Activated B cell treated with CpG ODN at 0.5 μM for 24 hours (primary cell): ENCODE results near the gene CRY1. TPM values are rescaled to one million over a fixed set of nuclear protein-coding genes. Genes with fewer than 3 reads are reported as not detected.

Experiments used
- ATAC-seq: fragments of 200-7000 bp; cut with Tn5 transposase; one replicate; pipeline ENCODE4 v1.10.0; 2021; ENCODE audit warnings: low read depth, mild to moderate bottlenecking, moderate library complexity
- CTCF ChIA-PET: fragments of 350-600 bp; sonication (Branson Sonifier 250); formaldehyde crosslinking; loops from one replicate; lab custom pipeline; 2021; ENCODE audit warnings: antibody characterized with exemption; lab: Charles Lee
- POLR2A ChIA-PET: fragments of 350-600 bp; sonication (Branson Sonifier 250); formaldehyde crosslinking; loops from one replicate; lab custom pipeline; 2021; ENCODE audit warnings: antibody characterized with exemption; lab: Charles Lee
- DNase-seq: peaks from one replicate; pipeline ENCODE4 v3.0.0; 2022
- H3K27ac Mint-ChIP-seq: one replicate; pipeline ENCODE4 v1.8.0; 2020; ENCODE audit warnings: mixed read lengths
- H3K27me3 Mint-ChIP-seq: one replicate; pipeline ENCODE4 v1.8.0; 2021; ENCODE audit warnings: mixed read lengths
- H3K36me3 Mint-ChIP-seq: one replicate; pipeline ENCODE4 v1.8.0; 2021; ENCODE audit warnings: low read depth, mixed read lengths
- H3K4me1 Mint-ChIP-seq: one replicate; pipeline ENCODE4 v1.8.0; 2021; ENCODE audit warnings: mixed read lengths
- H3K4me3 Mint-ChIP-seq: one replicate; pipeline ENCODE4 v1.8.0; 2020; ENCODE audit warnings: mild to moderate bottlenecking, mixed read lengths
- H3K9me3 Mint-ChIP-seq: one replicate; pipeline ENCODE4 v1.8.0; 2020; ENCODE audit warnings: mixed read lengths
- intact Hi-C: fragments of 100-400 bp; cut with micrococcal nuclease; formaldehyde crosslinking; loops from one replicate; pipeline ENCODE4 v1.15.1; 2024
- total RNA-seq: library from RNA; stranded (reverse); gene quantifications from 2 replicates; pipeline ENCODE4 v1.2.3, GENCODE V29; 2022
- TF ChIP-seq, protein P1 (sequence below): fragments of 200-600 bp; IDR thresholded peaks from one replicate; pipeline ENCODE4 v1.8.0; 2022; ENCODE audit warnings: antibody characterized with exemption, mild to moderate bottlenecking

Gene CRY1
- total RNA-seq, 1 donor from 2014 or later: 7.1 TPM

DNA sequence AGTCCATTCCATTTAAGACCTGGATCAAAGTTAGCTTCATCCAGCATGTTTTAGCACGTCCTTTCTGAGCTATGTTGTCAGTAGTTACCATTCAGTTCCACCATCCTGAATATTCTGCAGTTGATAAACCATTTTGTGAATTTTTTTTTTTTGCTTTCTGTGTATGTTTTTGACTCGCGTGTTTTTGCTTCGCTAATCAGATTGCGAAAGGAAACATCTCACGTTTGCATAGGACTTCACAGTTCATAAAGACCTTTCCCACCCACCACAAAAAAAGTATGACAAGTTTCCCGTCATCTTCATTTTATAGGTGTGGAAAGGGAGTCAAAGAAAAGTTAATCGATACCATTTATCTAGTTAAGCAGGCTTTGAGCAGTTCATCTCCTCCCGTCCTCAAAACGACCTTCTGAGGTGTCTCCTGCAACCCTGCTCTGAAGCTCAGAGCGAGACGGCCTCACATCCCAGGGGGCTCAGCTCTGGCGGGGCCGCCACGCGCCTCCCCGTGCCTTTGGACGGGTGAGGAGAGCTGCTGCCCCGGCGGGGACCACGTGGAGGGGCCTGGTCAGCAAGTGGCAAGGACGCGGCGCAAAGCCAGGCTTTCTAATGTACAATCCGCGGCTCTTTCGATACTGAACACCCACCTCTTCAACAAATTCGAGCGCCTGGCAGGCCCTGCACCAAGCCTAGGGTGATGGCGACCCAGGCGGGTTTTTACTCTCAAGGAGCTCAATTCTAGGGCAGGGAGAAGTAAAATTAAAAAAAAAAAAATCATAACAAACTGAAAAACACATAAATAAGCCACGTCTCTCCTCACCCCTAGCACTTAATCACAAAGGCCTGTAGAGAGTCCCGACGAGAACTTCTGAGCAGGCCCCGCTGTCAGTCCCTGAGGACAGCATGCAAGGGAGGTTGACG is 138.6 kb downstream of the CRY1 start:
- Mint-ChIP-seq H3K36me3 (peaks cover 4% of the 10 kb centered on the region), H3K4me1 (peaks cover 23% of the 10 kb centered on the region), H3K27me3 (peaks cover 3% of the 10 kb centered on the region), H3K27ac (peak overlapping the region; percentile 80), H3K4me3 (peak overlapping the region; percentile 96), H3K9me3 (peaks cover 7% of the 10 kb centered on the region)
- intact Hi-C loops: loop anchor here (1.0 to 10.0 kb wide), 6 partner anchors 139 to 1847 kb away; partner anchors contain the start of genes CKAP4, CORO1C, CRY1 and POLR3B
- ChIA-PET CTCF (interaction anchor here (0.7 kb wide), 2 partner anchors 49 to 150 kb away, joined by 3 read pairs; no protein-coding TSS in a partner anchor), POLR2A (interaction anchor here (0.6 to 1.7 kb wide), 7 partner anchors 19 to 783 kb away, joined by 3 to 9 read pairs (median 4); partner anchors contain the start of genes MTERF2 and POLR3B)
- peak; percentile 19 for ATAC-seq
- DNase-seq: peak; percentile 28
- TF ChIP-seq, protein P1, sequence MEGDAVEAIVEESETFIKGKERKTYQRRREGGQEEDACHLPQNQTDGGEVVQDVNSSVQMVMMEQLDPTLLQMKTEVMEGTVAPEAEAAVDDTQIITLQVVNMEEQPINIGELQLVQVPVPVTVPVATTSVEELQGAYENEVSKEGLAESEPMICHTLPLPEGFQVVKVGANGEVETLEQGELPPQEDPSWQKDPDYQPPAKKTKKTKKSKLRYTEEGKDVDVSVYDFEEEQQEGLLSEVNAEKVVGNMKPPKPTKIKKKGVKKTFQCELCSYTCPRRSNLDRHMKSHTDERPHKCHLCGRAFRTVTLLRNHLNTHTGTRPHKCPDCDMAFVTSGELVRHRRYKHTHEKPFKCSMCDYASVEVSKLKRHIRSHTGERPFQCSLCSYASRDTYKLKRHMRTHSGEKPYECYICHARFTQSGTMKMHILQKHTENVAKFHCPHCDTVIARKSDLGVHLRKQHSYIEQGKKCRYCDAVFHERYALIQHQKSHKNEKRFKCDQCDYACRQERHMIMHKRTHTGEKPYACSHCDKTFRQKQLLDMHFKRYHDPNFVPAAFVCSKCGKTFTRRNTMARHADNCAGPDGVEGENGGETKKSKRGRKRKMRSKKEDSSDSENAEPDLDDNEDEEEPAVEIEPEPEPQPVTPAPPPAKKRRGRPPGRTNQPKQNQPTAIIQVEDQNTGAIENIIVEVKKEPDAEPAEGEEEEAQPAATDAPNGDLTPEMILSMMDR: no peak

DNA sequence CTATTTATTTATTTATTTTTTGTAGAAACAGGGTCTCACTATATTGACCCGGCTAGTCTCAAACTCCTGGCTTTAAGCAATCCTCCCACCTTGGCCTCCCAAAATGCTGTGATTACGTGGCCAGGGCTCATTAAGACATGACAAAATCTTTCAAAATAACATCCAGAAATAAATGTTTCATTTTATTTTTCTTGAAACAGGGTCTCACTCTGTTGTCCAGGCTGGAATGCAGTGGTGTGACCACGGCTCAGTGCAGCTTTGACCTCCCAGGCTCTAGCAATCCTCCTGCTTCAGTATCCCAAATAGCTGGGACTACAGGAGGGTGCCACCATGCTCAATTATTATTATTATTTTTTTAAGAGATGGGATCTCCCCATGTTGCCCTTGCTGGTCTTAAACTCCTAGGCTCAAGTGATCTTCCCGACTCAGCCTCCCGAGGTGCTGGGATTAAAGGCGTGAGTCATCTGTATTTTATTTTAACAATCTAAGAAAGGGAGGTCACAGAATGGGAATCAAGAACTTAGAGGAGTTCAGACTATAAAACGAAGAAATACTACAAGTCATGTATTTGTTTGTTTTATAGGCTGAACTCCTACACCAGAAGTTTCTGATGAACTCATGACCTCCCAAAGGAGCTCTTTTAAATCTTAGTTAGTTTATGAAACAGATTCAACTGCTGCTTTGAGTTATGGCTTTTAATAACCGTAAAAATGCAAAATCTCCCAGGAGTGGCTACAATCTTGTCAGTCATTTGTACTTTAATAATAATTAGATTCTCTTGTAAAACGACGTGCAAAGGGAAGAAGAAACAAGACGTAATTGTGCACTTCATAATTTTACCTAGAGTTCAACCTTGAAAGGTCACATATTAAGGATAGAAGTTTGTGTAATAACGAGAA is 139.7 kb downstream of the CRY1 start:
- intact Hi-C loops: loop anchor here (10.0 kb wide), 1 partner anchor 731 kb away; the partner anchor contains the start of gene PWP1
- ChIA-PET CTCF (interaction anchor here (0.7 kb wide), 1 partner anchor 48 kb away, joined by 3 read pairs; no protein-coding TSS in a partner anchor), POLR2A (no interaction called here)
- H3K4me3 Mint-ChIP-seq: peak overlapping the region; percentile 1
- peaks cover 3% of the 10 kb centered on the region for H3K27me3 Mint-ChIP-seq
- H3K4me1 Mint-ChIP-seq: peaks cover 23% of the 10 kb centered on the region
- DNase-seq (no peak), ATAC-seq (no peak)
- peaks cover 4% of the 10 kb centered on the region for H3K36me3 Mint-ChIP-seq
- TF ChIP-seq, protein P1: no peak
- H3K9me3 Mint-ChIP-seq: peaks cover 15% of the 10 kb centered on the region
- H3K27ac Mint-ChIP-seq: no peak overlapping the region

DNA sequence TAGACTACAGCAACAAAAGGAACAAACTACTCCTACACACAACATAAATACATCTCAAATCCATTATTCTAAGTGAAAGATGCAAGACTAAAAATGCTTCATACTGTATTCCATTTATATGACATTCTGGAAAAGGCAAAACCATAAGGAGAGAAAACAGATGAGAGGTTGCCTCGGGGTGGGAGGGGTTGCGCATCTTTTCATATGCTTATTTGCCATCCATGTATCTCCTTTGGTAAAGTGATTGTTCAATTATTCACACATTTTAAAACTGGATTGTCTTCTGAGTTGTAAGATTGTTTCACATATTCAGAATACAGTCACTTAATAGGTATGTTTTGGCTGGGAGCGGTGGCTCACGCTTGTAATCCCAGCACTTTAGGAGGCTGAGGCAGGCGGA is 142.8 kb downstream of the CRY1 start:
- CTCF ChIA-PET: no interaction called here
- TF ChIP-seq, protein P1: no peak
- no peak overlapping the region for H3K27ac Mint-ChIP-seq
- intact Hi-C loops: loop anchor here (10.0 kb wide), 1 partner anchor 734 kb away; the partner anchor contains the start of gene PWP1
- H3K4me1 Mint-ChIP-seq: peaks cover 7% of the 10 kb centered on the region
- ATAC-seq (no peak), DNase-seq (no peak)
- H3K4me3 Mint-ChIP-seq: no peak overlapping the region
- no peaks in the 10 kb centered on the region for H3K36me3 Mint-ChIP-seq
- POLR2A ChIA-PET: no interaction called here
- H3K27me3 Mint-ChIP-seq: peaks cover 8% of the 10 kb centered on the region
- H3K9me3 Mint-ChIP-seq: peaks cover 22% of the 10 kb centered on the region

DNA sequence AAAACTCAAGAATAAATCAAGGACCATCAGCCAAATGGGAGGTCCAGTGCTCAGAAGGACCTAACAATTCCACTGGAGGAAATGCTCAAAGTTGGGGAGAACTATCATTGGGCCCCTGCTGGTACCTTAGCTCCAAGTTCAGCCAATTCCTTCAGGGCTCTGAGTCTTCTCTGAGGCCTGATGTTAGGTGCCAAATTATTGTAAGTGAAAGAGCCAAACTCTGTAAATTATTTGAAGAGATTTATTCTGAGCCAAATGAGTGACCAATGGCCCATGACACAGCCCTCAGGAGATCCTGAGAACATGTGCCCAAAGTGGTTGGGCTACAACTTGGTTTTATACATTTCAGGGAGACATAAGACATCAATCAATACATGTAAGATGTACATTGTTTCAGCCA is 145.9 kb downstream of the CRY1 start:
- CTCF ChIA-PET: no interaction called here
- Mint-ChIP-seq H3K9me3 (peaks cover 25% of the 10 kb centered on the region), H3K4me1 (no peaks in the 10 kb centered on the region), H3K27ac (no peak overlapping the region), H3K4me3 (no peak overlapping the region), H3K36me3 (no peaks in the 10 kb centered on the region), H3K27me3 (peaks cover 13% of the 10 kb centered on the region)
- no peak for DNase-seq
- TF ChIP-seq, protein P1: no peak
- intact Hi-C loops: no loop called here
- ATAC-seq: no peak
- POLR2A ChIA-PET: no interaction called here
